Astrocyte of the cerebellum (primary cell): ENCODE results near the gene MGAT5.

Experiments
- DNase-seq: peaks from one replicate; pipeline ENCODE4 v3.0.0-alpha.2; 2011; ENCODE audit warnings: low read depth
- H3K4me3 ChIP-seq: 2 replicates; pipeline ENCODE4 v1.5.1; 2011; ENCODE audit warnings: mild to moderate bottlenecking, low read depth, low read length, moderate library complexity
- in situ Hi-C: cut with HindIII; loops from 2 replicates; pipeline ENCODE4 v1.10.0; 2017; ENCODE audit warnings: low sequenced_read_pairs
- TF ChIP-seq, protein P1 (sequence below): IDR thresholded peaks from 2 replicates; pipeline ENCODE4 v1.5.1; 2012; ENCODE audit warnings: low read length, low read depth, moderate library complexity, mild to moderate bottlenecking; ENCODE audit errors: missing control alignments

MGAT5 gene

DNA sequence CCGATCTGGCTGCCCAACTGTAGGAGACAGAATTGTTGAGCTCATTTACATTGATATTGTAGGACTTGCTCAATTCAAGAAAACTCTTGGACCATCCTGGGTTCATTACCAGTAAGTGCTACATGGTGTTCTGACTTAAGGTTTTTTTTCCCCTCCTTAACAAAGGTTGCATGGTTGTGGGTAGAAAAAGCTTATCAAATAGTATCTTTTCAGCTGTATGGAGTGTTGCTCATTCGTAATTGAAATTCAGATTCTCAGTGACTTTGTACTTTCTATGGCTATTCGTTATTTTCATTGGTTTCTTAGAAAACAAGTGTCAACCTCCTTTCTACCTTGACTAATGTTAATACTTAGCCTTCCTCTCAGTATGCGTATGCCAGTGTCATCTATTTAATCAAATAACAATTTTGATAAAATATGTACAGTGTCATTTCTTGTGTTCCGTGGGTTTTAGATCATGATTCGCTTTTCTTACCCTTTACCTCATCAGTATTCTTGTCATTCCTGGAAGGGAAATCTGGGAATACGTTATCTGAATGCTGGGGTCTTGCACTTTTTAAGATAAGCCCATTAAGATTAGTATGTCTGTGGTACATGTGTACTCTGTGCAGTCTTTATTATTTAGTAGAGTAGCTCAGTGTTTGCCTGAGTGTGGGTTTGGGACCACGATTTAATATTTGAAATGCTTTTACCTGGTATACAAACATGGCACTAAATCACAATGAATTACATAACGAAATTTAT, 91.3 kb downstream of the MGAT5 start:
- TF ChIP-seq, protein P1, sequence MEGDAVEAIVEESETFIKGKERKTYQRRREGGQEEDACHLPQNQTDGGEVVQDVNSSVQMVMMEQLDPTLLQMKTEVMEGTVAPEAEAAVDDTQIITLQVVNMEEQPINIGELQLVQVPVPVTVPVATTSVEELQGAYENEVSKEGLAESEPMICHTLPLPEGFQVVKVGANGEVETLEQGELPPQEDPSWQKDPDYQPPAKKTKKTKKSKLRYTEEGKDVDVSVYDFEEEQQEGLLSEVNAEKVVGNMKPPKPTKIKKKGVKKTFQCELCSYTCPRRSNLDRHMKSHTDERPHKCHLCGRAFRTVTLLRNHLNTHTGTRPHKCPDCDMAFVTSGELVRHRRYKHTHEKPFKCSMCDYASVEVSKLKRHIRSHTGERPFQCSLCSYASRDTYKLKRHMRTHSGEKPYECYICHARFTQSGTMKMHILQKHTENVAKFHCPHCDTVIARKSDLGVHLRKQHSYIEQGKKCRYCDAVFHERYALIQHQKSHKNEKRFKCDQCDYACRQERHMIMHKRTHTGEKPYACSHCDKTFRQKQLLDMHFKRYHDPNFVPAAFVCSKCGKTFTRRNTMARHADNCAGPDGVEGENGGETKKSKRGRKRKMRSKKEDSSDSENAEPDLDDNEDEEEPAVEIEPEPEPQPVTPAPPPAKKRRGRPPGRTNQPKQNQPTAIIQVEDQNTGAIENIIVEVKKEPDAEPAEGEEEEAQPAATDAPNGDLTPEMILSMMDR, result no peak
- DNase-seq, result no peak
- in situ Hi-C loops, result no loop called here
- H3K4me3 ChIP-seq, result no peak overlapping the region

DNA sequence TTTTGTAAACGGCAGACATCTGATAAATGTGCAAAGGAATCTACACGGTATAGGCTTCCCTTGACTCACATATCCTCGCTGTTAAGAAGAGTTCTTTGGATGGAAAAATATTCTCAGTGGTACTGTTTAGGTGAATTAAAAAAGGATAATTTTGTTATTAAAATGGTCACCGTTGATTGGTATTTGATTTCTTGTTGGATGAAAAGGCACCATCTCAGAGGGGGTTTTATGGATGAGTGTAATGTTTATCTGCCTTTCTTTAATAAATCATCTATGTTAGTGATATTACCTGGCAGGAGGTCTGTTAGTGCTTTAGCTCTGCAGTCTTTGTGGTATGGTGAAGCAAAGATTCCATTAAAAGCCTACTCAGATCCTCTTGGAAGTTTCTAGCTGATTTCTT, 92.3 kb downstream of the MGAT5 start:
- TF ChIP-seq, protein P1, result no peak
- no peak for DNase-seq
- in situ Hi-C loops, result no loop called here
- H3K4me3 ChIP-seq, result no peak overlapping the region

DNA sequence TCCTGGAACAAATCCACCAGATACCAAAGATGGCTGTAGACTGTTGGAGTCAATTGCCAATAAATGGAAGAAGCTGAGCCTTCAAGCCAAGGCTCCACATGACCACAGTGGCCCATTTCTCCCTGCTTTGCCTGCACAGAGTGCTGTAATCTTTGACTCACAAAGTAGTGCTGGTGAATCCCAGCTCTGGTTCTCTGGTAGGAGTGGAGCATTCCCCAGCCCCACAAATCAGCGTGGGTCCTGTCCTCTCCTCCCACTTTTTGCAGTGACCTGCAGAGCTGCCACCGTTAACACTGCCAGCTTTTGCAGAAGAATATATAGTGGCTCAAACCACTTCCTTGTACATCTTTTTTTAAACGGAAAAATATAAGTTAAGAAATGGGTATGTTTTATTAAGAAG, 93.9 kb downstream of the MGAT5 start:
- no peak overlapping the region for H3K4me3 ChIP-seq
- TF ChIP-seq, protein P1, result no peak
- in situ Hi-C loops, result no loop called here
- no peak for DNase-seq

DNA sequence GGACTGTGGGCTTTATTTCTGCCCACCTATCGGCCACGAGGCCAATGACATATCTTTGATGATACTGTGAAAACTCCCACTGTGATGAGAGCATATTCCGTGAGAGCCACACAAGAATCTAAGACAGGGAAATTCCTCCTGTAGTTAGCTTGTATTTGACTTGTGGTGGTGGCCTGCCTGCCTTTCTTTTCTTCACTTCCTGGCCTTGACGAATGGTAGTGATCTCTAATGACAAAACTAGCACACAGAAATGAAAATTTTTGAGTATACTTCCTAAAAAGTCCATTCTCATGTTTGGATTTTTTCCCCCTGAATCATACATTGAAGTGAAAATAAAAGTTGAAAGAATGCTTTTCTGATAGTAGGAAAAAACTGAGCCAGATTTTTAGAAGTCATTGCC, 94.4 kb downstream of the MGAT5 start:
- no peak overlapping the region for H3K4me3 ChIP-seq
- in situ Hi-C loops, result no loop called here
- DNase-seq, result no peak
- TF ChIP-seq, protein P1, result no peak

DNA sequence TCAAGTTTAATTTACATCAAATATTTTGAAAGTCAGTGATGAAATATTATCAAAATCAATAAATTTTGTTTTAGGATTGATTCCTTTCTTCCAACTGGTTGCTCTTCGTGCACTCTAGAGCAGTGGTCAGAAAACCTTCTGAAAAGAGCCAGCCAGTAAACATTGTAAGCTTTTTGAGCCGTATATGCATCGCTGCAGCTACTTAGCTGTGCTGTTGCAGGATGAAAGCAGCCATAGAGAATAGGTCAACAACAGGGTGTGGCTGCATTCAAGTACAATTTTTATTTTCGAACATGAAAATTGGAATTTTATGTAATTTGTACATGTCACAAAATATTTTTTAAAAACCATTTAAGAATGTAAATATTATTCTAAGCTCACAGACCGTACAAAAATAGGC, 94.9 kb downstream of the MGAT5 start:
- TF ChIP-seq, protein P1, result no peak
- in situ Hi-C loops, result no loop called here
- no peak overlapping the region for H3K4me3 ChIP-seq
- DNase-seq, result no peak

DNA sequence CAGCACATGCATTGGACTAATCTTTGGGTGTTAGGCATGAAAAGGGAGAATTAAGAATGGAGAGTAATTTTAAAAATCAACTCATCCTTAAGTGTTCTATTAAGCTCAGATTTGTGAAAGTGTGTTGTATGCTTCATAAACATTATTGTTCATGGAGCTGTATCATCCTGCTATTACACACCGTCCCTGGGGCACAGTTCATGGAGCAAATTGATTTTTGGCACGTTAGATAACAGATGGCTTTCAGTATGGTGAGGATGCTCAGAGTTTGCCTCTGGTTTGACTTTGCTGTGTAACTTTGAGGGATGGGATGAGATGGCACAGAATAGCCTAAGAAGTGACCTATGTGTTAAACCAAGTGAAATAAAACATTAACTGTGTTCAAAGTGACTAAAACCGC, 97.1 kb downstream of the MGAT5 start:
- no peak overlapping the region for H3K4me3 ChIP-seq
- TF ChIP-seq, protein P1, result no peak
- no peak for DNase-seq
- in situ Hi-C loops, result no loop called here
